Esophagus squamous epithelium (tissue), 4 donors: ENCODE measurements around the gene ENKD1.

Experiments used
- CTCF ChIP-seq, 6 experiments: fragments of 450-650 bp in 4 of 6; fragments of 200-600 bp in 2 of 6; sonication (generic) in 2 of 6; IDR thresholded peaks; one replicate each; pipeline ENCODE4 v1.5.1; 2016 to 2019; ENCODE audit warnings: antibody characterized with exemption in 6 of 6, mild to moderate bottlenecking in 4 of 6, moderate library complexity in 4 of 6
- POLR2A ChIP-seq, 4 donors: fragments of 450-650 bp; IDR thresholded peaks; one replicate each; pipeline ENCODE4 v1.6.1; 2017; ENCODE audit warnings: antibody characterized with exemption in 4 of 4, mild to moderate bottlenecking in 4 of 4, moderate library complexity in 3 of 4

DNA sequence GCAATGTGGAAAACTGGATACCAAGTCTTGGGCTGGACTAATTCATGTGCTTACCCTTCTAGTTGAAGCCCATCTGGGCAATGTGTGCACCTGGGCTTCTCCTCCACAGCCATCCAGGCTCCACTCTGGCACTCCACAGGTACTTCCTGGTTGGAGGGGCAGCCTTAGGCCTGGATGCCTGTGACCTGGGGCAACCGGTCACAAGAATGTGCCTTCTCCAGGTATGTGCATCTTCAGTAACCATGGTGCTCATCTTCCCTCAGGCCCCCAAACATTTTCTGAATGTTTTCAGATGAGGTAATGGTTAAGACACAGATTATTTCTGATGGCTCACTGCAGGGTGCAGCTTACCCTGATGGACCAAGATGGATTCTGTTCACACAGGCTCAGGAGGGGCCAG lies 11.2 kb upstream of the ENKD1 start:
- TF ChIP-seq CTCF (IDR thresholded peaks at IDR 0.05): no peak
- TF ChIP-seq POLR2A (IDR thresholded peaks at IDR 0.05): no peak
